ENCODE measurements around the gene SPAG17. TPM values are rescaled to one million over a fixed set of nuclear protein-coding genes. Genes with fewer than 3 reads are reported as not detected.
A peak's percentile ranks its signal among the peaks of the same experiment; 100 is the strongest.

The SPAG17 gene
- total and polyA plus RNA-seq, 2 of the 4 experiments (the other 2 are of a cell fraction), result 0.10 TPM; not detected in 1

GRCh38 chr1:118077331-118078045 lies 107.5 kb downstream of the SPAG17 start:
- no peaks in the 10 kb centered on the region for H3K9me3 ChIP-seq (ENCODE audit: control insufficient read depth, insufficient read depth, low read length)
- H4K8ac ChIP-seq (ENCODE audit: low read depth in 2 of 2, low read length in 2 of 2), result no peak overlapping the region
- ChIA-PET CTCF (interaction anchor here (0.6 kb wide), 2 partner anchors 202 to 925 kb away, joined by 3 read pairs; no protein-coding TSS in a partner anchor), POLR2A (ENCODE audit: unreplicated experiment) (no interaction called here)
- no peak overlapping the region for H3K23ac ChIP-seq (ENCODE audit: low read depth, low read length)
- H3K27me3 ChIP-seq (ENCODE audit: control insufficient read depth, insufficient read depth, low read length), result no peaks in the 10 kb centered on the region; the same call in 1 of the 2 replicates
- H3K27ac ChIP-seq (ENCODE audit: insufficient read depth, low read length), result no peak overlapping the region
- no peak overlapping the region for H3K14ac ChIP-seq (replicated peaks; ENCODE audit: low read depth, low read length)
- H3K36me3 ChIP-seq (ENCODE audit: control insufficient read depth, insufficient read depth, low read length), result no peaks in the 10 kb centered on the region
- no peak overlapping the region for H3K9ac ChIP-seq (ENCODE audit: low read depth, low read length)
- no peaks in the 10 kb centered on the region for H3K79me1 ChIP-seq (ENCODE audit: low read depth in 1 of 2, low read length in 2 of 2)
- no peak overlapping the region for H2AK5ac ChIP-seq (ENCODE audit: low read depth, low read length)
- H3K4ac ChIP-seq (ENCODE audit: low read depth, low read length), result no peak overlapping the region
- H3K9me1 ChIP-seq (ENCODE audit: insufficient read depth, low read length), result no peaks in the 10 kb centered on the region
- H4K20me1 ChIP-seq (ENCODE audit: insufficient read depth, low read length), result no peaks in the 10 kb centered on the region
- no peak overlapping the region for H3K56ac ChIP-seq (ENCODE audit: extremely low read depth, insufficient read depth, low read length)
- peak; percentile 44 for DNase-seq
- H2AFZ ChIP-seq (replicated peaks; ENCODE audit: low read length, poor library complexity), result no peak overlapping the region
- H3K4me2 ChIP-seq (ENCODE audit: low read depth, low read length), result no peak overlapping the region
- in situ Hi-C loops (cut with MboI; ENCODE audit: low sequenced_read_pairs) (loop anchor here (10.0 kb wide), 1 partner anchor 77 kb away; no protein-coding TSS in a partner anchor), intact Hi-C loops (cut with micrococcal nuclease) (loop anchor here (1.0 to 2.0 kb wide), 3 partner anchors 45 to 931 kb away; no protein-coding TSS in a partner anchor), dilution Hi-C loops (cut with HindIII; ENCODE audit: low sequenced_read_pairs, unreplicated experiment) (no loop called here)
- BruUV-seq (replicated peaks), result no TSS peak
- no peak overlapping the region for H2BK15ac ChIP-seq (ENCODE audit: low read depth, low read length)
- no peak overlapping the region for H3K18ac ChIP-seq (ENCODE audit: low read depth, low read length)
- ATAC-seq (ENCODE audit: low read depth), result peak; percentile 72
- no peak overlapping the region for H4K5ac ChIP-seq (ENCODE audit: low read depth, low read length)
- no peak overlapping the region for H4K91ac ChIP-seq (ENCODE audit: insufficient read depth, low read depth, low read length)
- TF ChIP-seq POLR2A (IDR thresholded peaks at IDR 0.05; ENCODE audit: low read depth, low read length), result no peak
- peak; percentile 73 for TF ChIP-seq SMC3 (IDR thresholded peaks at IDR 0.05; ENCODE audit: low read depth, low read length)
- TF ChIP-seq CTCF (conservative IDR thresholded peaks at IDR 0.05; ENCODE audit: low read depth, low read length), result peak; percentile 67
- no peak for TF ChIP-seq RFX5 (IDR thresholded peaks at IDR 0.05; ENCODE audit: low read depth, low read length)
- peak; percentile 66 for TF ChIP-seq RAD21 (IDR thresholded peaks at IDR 0.05; ENCODE audit: low read length)
- H3K4me3 ChIP-seq (ENCODE audit: insufficient read depth, low read depth, low read length), result no peak overlapping the region
- no peak overlapping the region for H2BK120ac ChIP-seq (ENCODE audit: low read depth, low read length)
- no peaks in the 10 kb centered on the region for H3K4me1 ChIP-seq (ENCODE audit: control insufficient read depth, insufficient read depth, low read length)
- H2BK20ac ChIP-seq (ENCODE audit: low read depth, low read length), result no peak overlapping the region
- H2BK5ac ChIP-seq (ENCODE audit: low read depth, low read length, poor library complexity, severe bottlenecking), result no peak overlapping the region
- WGBS, 2 experiments (ENCODE audit: extremely low coverage in 2 of 2, insufficient read length in 1 of 2), result no CpG with 5 or more reads among the region's 2 CpGs
- H2AK9ac ChIP-seq (replicated peaks; ENCODE audit: low read depth, low read length, poor library complexity), result no peak overlapping the region

Data from IMR-90 (cell line).